ENCODE results near the gene NFATC1. TPM values are rescaled to one million over a fixed set of nuclear protein-coding genes. Genes with fewer than 3 reads are reported as not detected.

The NFATC1 gene
- total RNA-seq, 4 donors from 2014 or later, result 10.1 to 15.0 (median 12.7) TPM

DNA sequence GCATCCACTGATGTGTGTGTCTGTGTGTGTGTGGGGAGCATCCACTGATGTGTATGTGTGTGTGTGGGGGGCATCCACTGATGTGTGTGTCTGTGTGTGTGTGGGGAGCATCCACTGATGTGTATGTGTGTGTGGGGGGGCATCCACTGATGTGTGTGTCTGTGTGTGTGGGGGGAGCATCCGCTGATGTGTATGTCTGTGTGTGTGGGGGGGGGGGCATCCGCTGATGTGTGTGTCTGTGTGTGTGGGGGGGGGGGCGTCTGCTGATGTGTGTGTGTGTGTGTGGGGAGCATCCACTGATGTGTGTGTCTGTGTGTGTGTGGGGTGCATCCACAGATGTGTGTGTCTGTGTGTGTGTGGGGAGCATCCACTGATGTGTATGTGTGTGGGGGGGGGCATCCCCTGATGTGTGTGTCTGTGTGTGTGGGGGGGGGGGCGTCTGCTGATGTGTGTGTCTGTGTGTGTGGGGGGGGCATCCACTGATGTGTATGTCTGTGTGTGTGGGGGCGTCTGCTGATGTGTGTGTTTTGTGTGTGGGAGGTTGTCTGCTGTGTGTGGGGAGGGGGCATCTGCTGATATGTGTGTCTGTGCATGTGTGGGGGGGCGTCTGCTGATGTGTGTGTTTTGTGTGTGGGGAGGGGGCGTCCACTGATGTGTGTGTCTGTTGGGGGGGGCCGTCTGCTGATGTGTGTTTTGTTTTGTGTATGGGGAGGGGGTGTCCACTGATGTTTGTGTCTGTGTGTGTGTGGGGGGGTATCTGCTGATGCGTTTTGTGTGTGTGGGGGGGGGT is 125.9 kb downstream of the NFATC1 start:
- 80 to 89% methylated on average over 1 to 2 of the region's 9 CpGs for WGBS, 2 donors
- TF ChIP-seq POLR2A (IDR thresholded peaks at IDR 0.05), result no peak
- TF ChIP-seq, protein P1, sequence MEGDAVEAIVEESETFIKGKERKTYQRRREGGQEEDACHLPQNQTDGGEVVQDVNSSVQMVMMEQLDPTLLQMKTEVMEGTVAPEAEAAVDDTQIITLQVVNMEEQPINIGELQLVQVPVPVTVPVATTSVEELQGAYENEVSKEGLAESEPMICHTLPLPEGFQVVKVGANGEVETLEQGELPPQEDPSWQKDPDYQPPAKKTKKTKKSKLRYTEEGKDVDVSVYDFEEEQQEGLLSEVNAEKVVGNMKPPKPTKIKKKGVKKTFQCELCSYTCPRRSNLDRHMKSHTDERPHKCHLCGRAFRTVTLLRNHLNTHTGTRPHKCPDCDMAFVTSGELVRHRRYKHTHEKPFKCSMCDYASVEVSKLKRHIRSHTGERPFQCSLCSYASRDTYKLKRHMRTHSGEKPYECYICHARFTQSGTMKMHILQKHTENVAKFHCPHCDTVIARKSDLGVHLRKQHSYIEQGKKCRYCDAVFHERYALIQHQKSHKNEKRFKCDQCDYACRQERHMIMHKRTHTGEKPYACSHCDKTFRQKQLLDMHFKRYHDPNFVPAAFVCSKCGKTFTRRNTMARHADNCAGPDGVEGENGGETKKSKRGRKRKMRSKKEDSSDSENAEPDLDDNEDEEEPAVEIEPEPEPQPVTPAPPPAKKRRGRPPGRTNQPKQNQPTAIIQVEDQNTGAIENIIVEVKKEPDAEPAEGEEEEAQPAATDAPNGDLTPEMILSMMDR (IDR thresholded peaks at IDR 0.05), result no peak
- no peak for DNase-seq

GRCh38 chr18:79522451-79523205 is 126.9 kb downstream of the NFATC1 start:
- peak in 1 of 2 donors; percentile 29 for DNase-seq

More for the DNA sequence above, 125.9 kb downstream of the NFATC1 start:
- no peak overlapping the region for H3K4me3 ChIP-seq (replicated peaks in 1 of 3)
- intact Hi-C loops (cut with DNase I), result loop anchor here (10.0 kb wide), 1 partner anchor 123 kb away; no protein-coding TSS in a partner anchor
- H3K4me1 ChIP-seq, result peaks cover 4 to 9% of the 10 kb centered on the region in 2 donors
- no peaks in the 10 kb centered on the region for H3K9me3 ChIP-seq
- H3K27ac ChIP-seq, result no peak overlapping the region
- no peaks in the 10 kb centered on the region for H3K36me3 ChIP-seq
- H3K27me3 ChIP-seq, result no peaks in the 10 kb centered on the region

GRCh38 chr18:79523206-79523735 is 127.5 kb downstream of the NFATC1 start:
- TF ChIP-seq, protein P1 (IDR thresholded peaks at IDR 0.05), result no peak
- no peak for TF ChIP-seq POLR2A (IDR thresholded peaks at IDR 0.05)
- WGBS, 2 donors, result 84 to 89% methylated on average over 11 of the region's 11 CpGs
- Histone ChIP-seq H3K4me3 (replicated peaks in 1 of 3) (no peak overlapping the region), H3K4me1 (peaks cover 4 to 9% of the 10 kb centered on the region in 2 donors), H3K36me3 (no peaks in the 10 kb centered on the region), H3K27ac (no peak overlapping the region), H3K27me3 (no peaks in the 10 kb centered on the region), H3K9me3 (no peaks in the 10 kb centered on the region)
- intact Hi-C loops (cut with DNase I), result loop anchor here (10.0 kb wide), 1 partner anchor 122 kb away; no protein-coding TSS in a partner anchor
- DNase-seq, result no peak

More at GRCh38 chr18:79522451-79523205, 126.9 kb downstream of the NFATC1 start:
- H3K36me3 ChIP-seq, result no peaks in the 10 kb centered on the region
- WGBS, 2 donors, result 84 to 88% methylated on average over 14 to 17 of the region's 17 CpGs
- H3K4me1 ChIP-seq, result peaks cover 4 to 9% of the 10 kb centered on the region in 2 donors
- H3K27ac ChIP-seq, result no peak overlapping the region
- TF ChIP-seq, protein P1 (IDR thresholded peaks at IDR 0.05), result no peak
- TF ChIP-seq POLR2A (IDR thresholded peaks at IDR 0.05), result no peak
- H3K4me3 ChIP-seq (replicated peaks in 1 of 3), result no peak overlapping the region
- intact Hi-C loops (cut with DNase I), result loop anchor here (10.0 kb wide), 1 partner anchor 122 kb away; no protein-coding TSS in a partner anchor
- no peaks in the 10 kb centered on the region for H3K9me3 ChIP-seq
- no peaks in the 10 kb centered on the region for H3K27me3 ChIP-seq

DNA sequence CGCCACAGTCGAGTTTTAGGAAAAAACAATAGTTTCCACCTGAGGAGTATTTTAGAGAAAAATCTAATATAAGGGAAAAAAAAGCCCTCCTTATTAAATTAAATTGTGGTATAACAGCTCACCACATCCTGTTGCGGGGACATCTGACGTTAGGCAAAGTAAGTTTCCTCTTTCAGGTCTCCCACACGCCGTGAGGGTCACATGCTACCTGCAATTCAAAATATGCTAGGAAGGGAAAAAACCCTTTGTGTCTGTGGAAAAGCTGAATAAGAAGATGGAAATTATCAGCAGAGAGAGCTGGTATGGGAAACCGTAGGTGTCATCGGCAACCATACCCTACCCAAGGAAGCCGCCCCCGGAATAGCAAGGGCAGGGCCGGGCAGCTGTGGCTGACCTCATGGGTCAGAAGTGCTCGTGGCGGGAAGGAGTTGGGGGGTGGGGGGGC is 128.0 kb downstream of the NFATC1 start:
- H3K4me3 ChIP-seq (replicated peaks in 1 of 3), result no peak overlapping the region
- WGBS, 2 donors, result 80 to 89% methylated on average over 13 of the region's 13 CpGs
- H3K36me3 ChIP-seq, result no peaks in the 10 kb centered on the region
- TF ChIP-seq POLR2A (IDR thresholded peaks at IDR 0.05), result no peak
- TF ChIP-seq, protein P1 (IDR thresholded peaks at IDR 0.05), result no peak
- H3K9me3 ChIP-seq, result no peaks in the 10 kb centered on the region
- DNase-seq, result no peak
- no peak overlapping the region for H3K27ac ChIP-seq
- H3K4me1 ChIP-seq, result peaks cover 4 to 9% of the 10 kb centered on the region in 2 donors
- intact Hi-C loops (cut with DNase I), result loop anchor here (10.0 kb wide), 1 partner anchor 121 kb away; no protein-coding TSS in a partner anchor
- H3K27me3 ChIP-seq, result no peaks in the 10 kb centered on the region

All from thyroid gland (tissue), 4 donors.